Globus pallidus (tissue), 1 donor: Measurements from ENCODE around the gene SWAP70.
A peak's percentile ranks its signal among the peaks of the same experiment; 100 is the strongest.

Experiments used
- DNase-seq: peaks from one replicate; pipeline ENCODE4 v3.0.0-alpha.2; 2015; ENCODE audit warnings: low spot score

SWAP70 gene

DNA sequence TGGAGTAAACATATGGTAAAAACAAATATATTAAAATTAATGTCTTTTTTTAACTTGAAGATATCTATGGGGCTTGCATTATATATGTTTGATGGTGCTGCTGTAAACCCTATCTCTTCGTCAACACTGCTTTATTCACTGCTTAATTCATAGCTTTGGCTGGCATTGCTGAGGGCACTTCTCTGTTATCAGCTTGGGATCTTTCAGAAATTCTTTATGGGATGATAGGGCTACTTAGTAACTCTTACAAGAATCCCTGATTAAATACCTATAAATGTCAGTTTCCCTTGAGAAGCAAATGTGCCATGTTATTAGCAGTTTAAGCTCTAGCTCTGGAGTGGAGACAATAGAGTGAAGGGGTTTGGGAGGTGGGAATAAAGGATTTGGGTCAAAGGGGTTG, 112.3 kb downstream of the SWAP70 start:
- no peak for DNase-seq

DNA sequence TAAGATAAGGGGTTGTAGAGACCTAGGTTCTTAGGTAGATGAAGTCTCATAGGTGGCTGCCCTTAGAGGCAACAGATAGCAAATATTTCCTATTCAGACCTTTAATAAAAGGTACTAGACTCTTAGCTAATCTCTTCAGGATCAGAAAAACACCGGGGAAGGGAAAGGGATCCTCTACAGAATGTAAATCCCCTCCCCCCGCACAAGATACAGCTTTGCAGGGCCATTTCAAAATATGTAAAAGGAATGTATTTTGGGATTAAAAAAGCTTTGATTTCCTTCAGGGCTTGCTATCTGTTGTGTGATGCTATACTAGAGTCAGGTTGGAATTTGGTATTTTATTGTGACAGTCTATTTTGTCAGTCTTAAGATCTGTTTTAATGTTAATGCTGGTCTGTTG, 113.2 kb downstream of the SWAP70 start:
- DNase-seq: no peak

DNA sequence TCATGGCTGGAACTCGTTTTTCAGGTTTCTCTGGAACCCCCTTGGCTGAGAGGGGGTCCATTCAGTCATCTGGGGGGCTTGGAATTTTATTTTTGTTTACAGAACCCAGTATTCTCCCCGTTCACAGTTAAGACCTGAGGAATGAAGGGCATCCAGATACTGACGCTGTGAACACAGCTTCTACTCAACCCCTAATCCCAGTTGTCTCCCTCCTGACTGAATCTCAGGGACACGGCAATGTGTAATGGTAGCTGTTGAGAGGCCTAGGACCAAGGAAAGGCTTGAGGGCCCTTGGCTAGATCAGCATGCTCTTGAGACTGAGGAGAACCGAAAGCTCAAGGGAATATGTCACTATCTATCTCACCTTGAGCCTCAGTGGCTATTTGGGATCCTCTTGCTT, 113.6 kb downstream of the SWAP70 start:
- no peak for DNase-seq

DNA sequence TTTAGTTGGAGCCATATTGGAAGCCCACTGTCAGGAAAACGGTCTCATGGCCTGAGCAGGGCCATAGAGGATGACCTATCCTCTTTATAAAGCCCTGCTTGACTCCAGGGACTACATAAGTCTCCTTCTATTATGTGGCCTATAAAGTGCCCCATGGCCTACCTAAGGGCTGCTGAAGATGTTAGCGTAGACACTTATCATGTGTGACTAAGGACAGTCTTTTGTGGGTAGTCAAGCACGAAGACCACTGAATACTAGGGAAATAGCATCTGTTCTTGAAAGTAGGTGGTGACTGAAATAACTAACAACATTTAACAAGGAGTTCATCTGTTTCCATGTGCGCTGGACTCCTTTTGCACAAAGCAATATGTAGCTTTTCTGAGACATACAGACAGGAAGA, 117.1 kb downstream of the SWAP70 start:
- no peak for DNase-seq

DNA sequence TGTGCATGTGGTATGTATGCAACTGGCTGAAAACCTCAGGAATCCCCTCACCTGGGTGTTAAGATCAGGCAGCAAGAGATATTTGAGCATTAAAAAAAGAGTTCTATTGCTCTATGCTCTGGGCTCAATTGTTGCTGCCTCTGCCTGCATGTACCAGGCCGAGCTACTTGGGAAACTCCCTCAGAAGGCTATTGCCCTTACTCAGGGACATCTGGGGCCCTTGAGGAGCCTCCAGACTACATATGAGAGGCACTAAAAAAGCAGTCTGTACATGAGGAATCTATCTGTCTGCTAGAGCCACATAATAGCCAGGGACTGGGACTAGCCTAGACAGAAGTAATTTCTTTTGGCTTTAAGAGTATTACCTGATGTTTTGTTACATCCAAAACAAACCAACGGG, 120.1 kb downstream of the SWAP70 start:
- no peak for DNase-seq

DNA sequence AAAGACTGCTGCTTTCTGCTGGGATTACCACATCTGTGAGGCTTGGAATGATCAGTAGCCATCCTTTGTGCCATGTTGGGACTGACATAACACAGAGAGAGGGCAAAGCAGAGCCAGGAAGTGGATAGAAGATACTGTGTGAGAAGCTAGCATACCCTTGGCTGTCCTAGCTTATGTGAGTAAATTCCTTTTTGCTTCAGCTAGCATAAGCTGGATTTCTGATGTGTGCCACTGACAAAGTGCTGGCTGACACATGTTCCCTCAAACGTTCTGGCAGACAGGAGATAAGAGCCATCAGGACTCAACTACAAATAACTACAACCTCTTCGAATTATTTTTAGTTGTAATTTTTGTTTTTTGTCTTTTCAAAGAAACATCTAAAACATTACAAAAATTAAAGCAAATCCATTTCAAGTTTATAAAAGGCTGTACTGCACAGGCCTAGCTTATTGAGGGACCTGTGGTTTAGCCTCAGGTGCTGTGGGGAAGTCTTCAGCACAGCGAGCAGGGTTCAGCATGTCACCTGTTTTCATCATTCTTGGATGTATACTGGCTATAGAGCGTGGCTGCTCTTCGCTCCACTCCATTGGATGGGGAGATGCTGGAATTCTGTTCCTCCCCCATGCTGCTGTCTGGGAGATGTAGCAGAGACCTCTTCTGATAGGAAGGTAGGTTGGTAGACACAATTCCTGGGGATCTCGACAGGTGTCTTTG, 120.9 kb downstream of the SWAP70 start:
- DNase-seq: no peak

DNA sequence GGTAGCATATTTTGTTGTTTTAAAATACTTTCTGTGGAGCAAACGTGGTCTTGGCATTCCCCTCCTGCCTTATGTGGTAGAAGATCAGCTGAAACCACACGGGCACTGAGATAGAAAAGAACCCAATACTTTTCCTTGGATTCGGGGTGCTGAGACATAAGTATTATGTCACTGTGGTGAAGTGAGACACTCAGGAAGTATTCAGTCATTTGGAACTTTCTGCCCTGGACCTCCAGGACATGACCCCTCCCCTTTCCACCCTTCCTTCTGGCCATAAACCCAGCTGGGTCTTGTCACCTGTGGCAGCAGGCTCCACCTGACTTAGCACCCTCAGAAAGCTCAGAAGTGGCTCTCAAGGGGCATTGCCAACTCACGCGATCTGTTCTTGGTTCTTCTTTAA, 123.4 kb downstream of the SWAP70 start:
- no peak for DNase-seq

DNA sequence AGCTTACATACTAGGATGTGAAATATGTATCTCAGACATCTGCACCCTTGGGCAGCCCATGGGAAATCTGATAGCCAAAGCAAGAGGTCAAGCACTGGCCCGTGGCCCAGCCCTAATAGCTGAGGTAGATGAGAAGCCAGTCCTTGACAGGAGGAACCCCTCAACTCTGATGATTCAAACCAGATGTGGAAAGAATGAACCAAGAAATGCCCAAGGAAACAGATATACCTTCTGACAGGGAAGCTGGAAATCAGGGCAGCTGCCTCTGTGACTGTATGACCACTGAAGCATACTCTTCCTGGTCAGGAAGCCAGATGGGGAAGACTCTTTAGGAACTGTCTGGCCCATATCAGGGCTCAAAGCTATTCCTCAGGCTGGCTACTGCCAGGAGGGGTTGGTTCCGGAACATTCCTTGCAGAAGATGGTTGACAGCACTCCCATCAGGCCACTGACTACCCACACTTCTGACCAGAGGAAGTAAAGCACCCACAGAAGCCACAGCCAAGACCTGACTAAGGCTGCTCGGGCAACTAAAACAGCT, 124.2 kb downstream of the SWAP70 start:
- DNase-seq: peak; percentile 5

DNA sequence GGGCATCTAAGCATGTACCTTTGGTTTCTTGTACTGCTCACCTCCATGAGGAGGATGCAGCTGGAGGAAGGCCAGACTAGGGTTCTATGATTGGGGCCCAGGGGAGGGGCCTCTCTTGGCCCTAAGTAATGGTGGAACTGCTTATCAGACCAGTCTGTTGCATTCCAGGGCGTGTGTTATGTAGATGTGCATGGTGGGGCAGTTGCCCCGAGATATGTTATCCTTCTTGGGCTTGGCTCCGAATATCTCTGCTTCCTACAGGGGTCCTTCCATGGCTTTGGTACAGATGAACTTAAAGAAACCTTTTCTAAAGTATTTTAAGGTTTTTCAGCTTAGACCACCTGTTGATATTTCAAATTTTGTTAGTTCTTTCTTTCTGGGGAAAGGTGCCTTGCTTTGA, 126.0 kb downstream of the SWAP70 start:
- DNase-seq: no peak

DNA sequence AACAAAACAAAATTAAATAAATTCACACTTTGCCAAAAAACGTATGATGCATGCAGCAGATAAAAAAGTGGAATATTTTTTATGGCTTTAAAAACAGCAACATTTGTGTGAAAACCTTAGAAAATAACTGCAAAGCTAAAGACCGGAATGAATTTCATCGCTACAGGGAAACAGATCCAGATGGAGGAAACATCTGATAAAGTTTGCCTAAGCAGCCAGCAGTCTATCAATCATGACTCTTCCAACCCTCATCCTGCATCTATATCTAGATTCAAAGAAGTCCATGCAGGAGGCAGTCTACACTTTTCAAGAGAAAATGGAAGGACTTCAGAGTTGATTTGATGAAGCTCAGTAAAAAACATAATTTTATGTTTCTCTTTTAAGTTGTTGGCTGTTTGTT, 126.8 kb downstream of the SWAP70 start:
- DNase-seq: no peak

DNA sequence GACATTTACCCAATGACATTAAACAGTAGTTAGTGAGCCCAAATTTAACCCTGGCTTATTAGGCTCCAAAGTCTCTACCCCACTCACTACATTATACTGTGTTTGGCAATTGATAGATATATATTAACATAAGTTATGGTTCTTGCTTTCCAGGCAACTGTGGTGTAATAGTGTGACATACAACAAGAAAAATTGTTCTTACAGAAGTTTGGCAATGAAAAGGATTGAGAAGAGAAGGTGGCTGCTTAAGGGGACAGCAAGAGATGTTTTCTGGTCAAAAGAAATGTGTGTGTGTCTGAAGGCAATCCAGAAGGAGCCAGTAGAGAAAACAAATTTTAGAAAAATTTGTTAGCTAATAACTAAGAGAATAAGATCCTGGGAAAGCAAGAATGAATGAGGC, 132.4 kb downstream of the SWAP70 start:
- DNase-seq: no peak

DNA sequence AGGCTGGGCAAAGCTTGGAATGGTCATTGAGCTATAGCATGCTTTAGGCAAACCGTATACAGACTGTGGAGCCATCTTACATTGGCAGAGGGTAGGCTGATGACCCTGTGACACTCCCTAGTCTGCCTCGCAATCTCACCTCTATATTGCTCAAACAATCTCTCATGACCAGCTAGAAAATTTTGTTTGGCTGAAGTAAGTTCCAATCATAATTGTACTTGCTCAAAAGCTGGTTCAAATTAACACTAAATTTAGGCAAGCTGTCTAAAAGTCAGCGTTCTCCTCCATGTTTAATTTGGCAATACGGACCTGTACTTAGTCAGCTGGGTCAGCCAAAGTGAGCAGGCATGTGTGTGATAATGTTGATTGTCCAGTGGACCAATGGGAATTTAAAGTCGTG, 133.0 kb downstream of the SWAP70 start:
- DNase-seq: no peak

DNA sequence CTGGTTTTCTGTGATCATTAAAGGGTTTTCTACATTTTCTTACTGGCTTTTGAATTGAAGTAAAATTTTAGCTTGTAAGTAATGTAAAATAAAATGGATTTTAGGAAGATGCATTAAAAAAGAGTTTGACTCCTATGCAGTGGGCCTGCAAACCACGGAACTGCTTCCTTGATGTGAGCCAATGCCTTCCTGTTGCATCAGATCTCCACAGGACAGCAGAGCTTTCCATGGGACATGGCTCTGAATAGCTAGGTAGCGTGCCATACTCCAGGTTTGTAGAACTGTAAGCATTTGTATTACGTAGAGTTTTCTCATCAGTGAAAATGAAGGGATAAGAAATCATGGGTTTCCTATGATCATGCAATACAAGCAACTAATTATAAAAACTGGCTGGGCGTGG, 133.4 kb downstream of the SWAP70 start:
- DNase-seq: no peak

DNA sequence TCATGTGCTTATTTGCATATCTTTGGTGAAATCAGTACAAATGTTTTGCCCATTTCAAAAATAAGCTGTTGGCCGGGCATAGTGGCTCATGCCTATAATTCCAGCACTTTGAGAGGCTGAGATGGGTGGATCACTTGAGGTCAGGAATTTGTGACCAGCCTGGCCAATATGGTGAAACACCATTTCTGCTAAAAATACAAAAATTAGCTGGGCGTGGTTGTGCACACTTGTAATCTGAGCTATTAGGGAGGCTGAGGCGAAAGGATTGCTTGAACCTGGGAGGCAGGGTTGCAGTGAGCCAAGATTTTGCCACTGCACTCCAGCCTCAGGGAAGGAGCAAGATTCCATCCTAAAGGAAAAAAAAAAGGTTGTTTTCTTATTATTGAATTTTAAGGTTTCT, 136.0 kb downstream of the SWAP70 start:
- DNase-seq: no peak

DNA sequence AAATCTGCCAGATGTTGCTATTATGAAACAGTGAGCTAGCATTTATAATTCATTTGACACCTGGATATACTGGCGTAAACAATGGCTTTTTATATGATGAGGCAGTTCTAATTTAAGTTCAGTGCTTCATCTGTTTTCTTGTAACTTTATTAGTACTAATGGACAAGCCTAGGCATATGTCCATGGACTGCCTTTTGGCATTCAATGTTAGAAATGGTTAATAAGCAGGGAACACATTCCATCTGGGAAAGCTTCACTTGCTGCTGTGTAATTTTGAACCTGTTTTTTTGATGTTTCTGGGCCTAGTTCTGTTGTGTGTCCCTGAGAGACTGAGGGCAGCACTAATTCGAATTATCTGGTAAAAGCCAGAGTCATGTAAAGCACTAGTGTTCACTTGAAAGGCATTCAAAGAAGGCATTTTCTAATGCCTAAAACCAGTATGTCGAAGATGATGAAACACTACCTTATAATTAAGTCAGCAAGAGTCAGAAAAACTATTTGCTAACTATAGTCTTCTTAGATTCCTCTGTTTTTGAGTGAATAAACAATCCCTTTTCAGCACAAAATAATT, 138.5 kb downstream of the SWAP70 start:
- no peak for DNase-seq
